Osteoblast (primary cell): ENCODE results near the gene ERBB4. TPM values are rescaled to one million over a fixed set of nuclear protein-coding genes. Genes with fewer than 3 reads are reported as not detected.
A peak's percentile ranks its signal among the peaks of the same experiment; 100 is the strongest.

Experiments
- DNase-seq: peaks from one replicate; pipeline ENCODE4 v3.0.0; 2011; ENCODE audit warnings: low spot score, mixed read lengths; ENCODE audit not compliant: insufficient read length; ENCODE audit errors: missing footprints
- H2AFZ ChIP-seq: 2 replicates; pipeline ENCODE4 v1.6.0; 2011; ENCODE audit warnings: mild to moderate bottlenecking, low read length
- H3K27ac ChIP-seq: 2 replicates; pipeline ENCODE4 v1.5.1; 2011; ENCODE audit warnings: mild to moderate bottlenecking, low read depth, low read length, moderate library complexity
- H3K27me3 ChIP-seq: 2 replicates; pipeline ENCODE4 v1.6.0; 2012; ENCODE audit warnings: mild to moderate bottlenecking, control low read depth, inconsistent platforms, low read length, moderate library complexity; ENCODE audit not compliant: insufficient read depth
- H3K36me3 ChIP-seq: 2 replicates; pipeline ENCODE4 v1.5.1; 2011; ENCODE audit warnings: mild to moderate bottlenecking, low read length, control low read depth, moderate library complexity; ENCODE audit not compliant: insufficient read depth
- H3K4me1 ChIP-seq: 2 replicates; pipeline ENCODE4 v1.5.1; 2011; ENCODE audit warnings: mild to moderate bottlenecking, low read length, control low read depth, moderate library complexity; ENCODE audit not compliant: insufficient read depth
- H3K4me2 ChIP-seq: 2 replicates; pipeline ENCODE4 v1.6.0; 2011; ENCODE audit warnings: mild to moderate bottlenecking, low read length; ENCODE audit not compliant: insufficient read depth
- H3K4me3 ChIP-seq: fragments of 200-600 bp; sonication (generic); 3 replicates; pipeline ENCODE4 v1.5.1; 2012; ENCODE audit warnings: mild to moderate bottlenecking, low read length, inconsistent platforms; ENCODE audit not compliant: insufficient read depth
- H3K79me2 ChIP-seq: 2 replicates; pipeline ENCODE4 v1.6.0; 2012; ENCODE audit warnings: mild to moderate bottlenecking, low read length, control low read depth, inconsistent platforms; ENCODE audit not compliant: insufficient read depth
- H3K9me3 ChIP-seq: 2 replicates; pipeline ENCODE4 v1.5.1; 2011; ENCODE audit warnings: low read depth, low read length, control low read depth
- H4K20me1 ChIP-seq: 2 replicates; pipeline ENCODE4 v1.6.0; 2012; ENCODE audit warnings: mild to moderate bottlenecking, low read length, control low read depth; ENCODE audit not compliant: insufficient read depth
- total RNA-seq: library from RNA; depleted of rRNA; stranded (reverse); fragments of >200 nt; gene quantifications from 2 replicates; pipeline ENCODE4 v1.2.3, GENCODE V29; 2012
- TF ChIP-seq, protein P1 (sequence below): IDR thresholded peaks from 2 replicates; pipeline ENCODE4 v1.5.1; 2011; ENCODE audit warnings: mild to moderate bottlenecking, low read depth, low read length, moderate library complexity; ENCODE audit errors: extremely low read depth

Gene ERBB4
- total RNA-seq, 1 donor: under 0.01 TPM

DNA sequence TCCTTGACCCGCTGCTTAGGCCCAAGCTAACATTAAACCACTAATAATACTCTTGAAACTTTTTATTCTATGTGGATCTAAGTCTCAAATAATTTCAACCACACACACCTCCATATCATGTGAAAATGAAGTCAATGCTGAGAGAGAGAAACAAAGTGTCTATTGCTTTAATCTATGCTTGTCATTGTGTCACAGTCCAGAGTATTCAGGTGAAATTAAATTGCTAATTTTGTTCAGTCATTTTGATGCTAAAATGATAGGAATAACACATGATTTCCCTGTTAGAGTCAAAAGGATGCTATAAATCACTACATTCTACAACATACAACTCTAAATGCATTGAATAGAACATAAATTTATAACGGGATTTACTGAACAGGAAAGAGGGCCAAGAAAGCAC is 195.4 kb downstream of the ERBB4 start:
- Histone ChIP-seq H3K4me1 (no peaks in the 10 kb centered on the region), H4K20me1 (no peaks in the 10 kb centered on the region), H3K4me3 (no peak overlapping the region), H3K27ac (no peak overlapping the region), H3K27me3 (no peaks in the 10 kb centered on the region), H3K79me2 (no peaks in the 10 kb centered on the region), H3K9me3 (no peaks in the 10 kb centered on the region), H3K4me2 (no peak overlapping the region), H2AFZ (no peak overlapping the region), H3K36me3 (no peaks in the 10 kb centered on the region)
- DNase-seq: no peak
- TF ChIP-seq, protein P1, sequence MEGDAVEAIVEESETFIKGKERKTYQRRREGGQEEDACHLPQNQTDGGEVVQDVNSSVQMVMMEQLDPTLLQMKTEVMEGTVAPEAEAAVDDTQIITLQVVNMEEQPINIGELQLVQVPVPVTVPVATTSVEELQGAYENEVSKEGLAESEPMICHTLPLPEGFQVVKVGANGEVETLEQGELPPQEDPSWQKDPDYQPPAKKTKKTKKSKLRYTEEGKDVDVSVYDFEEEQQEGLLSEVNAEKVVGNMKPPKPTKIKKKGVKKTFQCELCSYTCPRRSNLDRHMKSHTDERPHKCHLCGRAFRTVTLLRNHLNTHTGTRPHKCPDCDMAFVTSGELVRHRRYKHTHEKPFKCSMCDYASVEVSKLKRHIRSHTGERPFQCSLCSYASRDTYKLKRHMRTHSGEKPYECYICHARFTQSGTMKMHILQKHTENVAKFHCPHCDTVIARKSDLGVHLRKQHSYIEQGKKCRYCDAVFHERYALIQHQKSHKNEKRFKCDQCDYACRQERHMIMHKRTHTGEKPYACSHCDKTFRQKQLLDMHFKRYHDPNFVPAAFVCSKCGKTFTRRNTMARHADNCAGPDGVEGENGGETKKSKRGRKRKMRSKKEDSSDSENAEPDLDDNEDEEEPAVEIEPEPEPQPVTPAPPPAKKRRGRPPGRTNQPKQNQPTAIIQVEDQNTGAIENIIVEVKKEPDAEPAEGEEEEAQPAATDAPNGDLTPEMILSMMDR: no peak

DNA sequence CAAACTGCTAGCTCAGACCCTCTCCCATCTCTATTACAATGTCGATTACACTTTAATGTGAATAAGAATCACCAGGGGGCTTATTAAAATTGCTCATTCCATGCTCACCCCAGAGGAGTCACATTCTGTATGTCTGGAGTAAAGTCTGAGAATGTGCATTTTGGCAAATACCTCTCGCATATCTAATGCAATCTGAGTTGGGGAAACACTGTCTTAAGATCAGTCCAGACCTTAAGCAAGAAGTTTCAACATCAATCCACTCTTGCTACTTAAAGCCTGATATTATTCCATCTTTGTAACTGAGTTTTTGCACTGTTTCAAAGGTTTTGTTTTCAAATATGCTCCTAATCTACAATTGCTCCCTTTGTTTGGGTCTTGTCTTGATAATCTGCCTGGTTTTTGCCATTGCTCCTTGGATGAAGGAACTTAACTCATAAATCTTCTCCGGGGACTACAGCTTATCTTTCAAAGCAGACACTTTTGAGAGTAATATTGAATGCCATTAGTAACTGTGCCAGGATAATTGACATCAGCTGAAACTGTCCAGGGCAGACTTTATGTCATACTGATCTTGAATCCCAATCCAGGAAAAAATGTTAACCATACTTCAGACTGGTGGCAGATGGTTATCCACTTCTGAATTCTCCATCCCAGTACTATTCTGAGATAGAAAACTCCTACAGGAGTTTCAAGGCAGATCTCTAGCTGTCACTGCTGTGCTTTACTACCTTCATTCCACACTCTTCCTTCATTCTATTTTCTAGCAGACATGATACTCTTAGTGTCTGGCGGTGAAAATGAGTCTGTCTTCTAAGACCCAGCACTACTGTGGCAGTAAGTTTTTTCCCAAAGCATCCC is 200.9 kb downstream of the ERBB4 start:
- no peaks in the 10 kb centered on the region for H3K4me1 ChIP-seq
- no peaks in the 10 kb centered on the region for H3K27me3 ChIP-seq
- no peaks in the 10 kb centered on the region for H3K36me3 ChIP-seq
- no peaks in the 10 kb centered on the region for H4K20me1 ChIP-seq
- DNase-seq: no peak
- no peak overlapping the region for H2AFZ ChIP-seq
- H3K79me2 ChIP-seq: no peaks in the 10 kb centered on the region
- no peak overlapping the region for H3K4me3 ChIP-seq
- TF ChIP-seq, protein P1: no peak
- no peak overlapping the region for H3K4me2 ChIP-seq
- no peaks in the 10 kb centered on the region for H3K9me3 ChIP-seq
- no peak overlapping the region for H3K27ac ChIP-seq

DNA sequence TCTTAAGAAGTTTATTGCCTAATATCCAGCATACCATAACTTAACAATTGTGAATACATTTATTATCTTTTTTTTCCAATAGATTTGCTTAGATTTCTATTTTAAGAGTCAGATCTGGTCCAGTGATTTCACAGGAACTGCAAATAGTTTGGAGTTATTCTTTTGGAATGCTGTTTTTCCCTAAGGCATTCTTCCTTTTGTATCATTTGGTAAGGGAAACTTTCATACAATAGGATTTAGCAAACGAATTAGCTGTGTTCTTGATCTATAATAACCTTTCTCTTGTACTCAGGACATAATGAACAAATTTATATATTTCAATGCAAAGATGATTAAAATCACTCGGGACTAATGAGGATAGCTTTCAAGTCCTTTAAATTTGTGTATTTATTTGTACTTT is 201.6 kb downstream of the ERBB4 start:
- TF ChIP-seq, protein P1: no peak
- Histone ChIP-seq H3K27ac (no peak overlapping the region), H4K20me1 (no peaks in the 10 kb centered on the region), H2AFZ (no peak overlapping the region), H3K4me3 (no peak overlapping the region), H3K9me3 (no peaks in the 10 kb centered on the region), H3K4me2 (no peak overlapping the region), H3K27me3 (no peaks in the 10 kb centered on the region), H3K36me3 (no peaks in the 10 kb centered on the region), H3K79me2 (no peaks in the 10 kb centered on the region), H3K4me1 (no peaks in the 10 kb centered on the region)
- DNase-seq: no peak

DNA sequence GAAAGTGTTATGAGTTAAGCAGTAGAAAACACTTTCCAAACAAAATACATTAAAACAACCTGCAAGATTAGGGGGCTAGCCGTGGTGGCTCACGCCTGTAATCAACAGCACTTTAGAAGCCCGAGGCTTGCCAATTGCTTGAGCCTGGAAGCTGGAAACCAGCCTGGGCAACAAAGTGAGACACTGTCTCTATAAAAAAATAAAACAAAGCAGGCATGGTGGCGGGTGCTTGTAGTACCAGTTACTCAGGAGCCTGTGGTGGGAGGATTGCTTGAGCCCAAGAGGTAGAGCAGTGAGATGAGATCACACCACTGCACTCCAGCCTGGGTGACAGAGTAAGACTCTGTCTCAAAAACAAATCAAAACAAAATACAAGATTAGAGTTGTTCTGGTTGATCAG is 208.3 kb downstream of the ERBB4 start:
- no peaks in the 10 kb centered on the region for H3K27me3 ChIP-seq
- no peak overlapping the region for H3K27ac ChIP-seq
- H3K36me3 ChIP-seq: no peaks in the 10 kb centered on the region
- H4K20me1 ChIP-seq: no peaks in the 10 kb centered on the region
- DNase-seq: no peak
- H3K4me1 ChIP-seq: no peaks in the 10 kb centered on the region
- peak overlapping the region; percentile 41 for H2AFZ ChIP-seq
- no peak overlapping the region for H3K4me3 ChIP-seq
- H3K9me3 ChIP-seq: no peaks in the 10 kb centered on the region
- no peak overlapping the region for H3K4me2 ChIP-seq
- no peaks in the 10 kb centered on the region for H3K79me2 ChIP-seq
- TF ChIP-seq, protein P1: no peak
